Chondrocyte (in vitro differentiated cells): ENCODE measurements around the gene USP26. TPM values are rescaled to one million over a fixed set of nuclear protein-coding genes. Genes with fewer than 3 reads are reported as not detected.

Experiments used
- DNase-seq: peaks from one replicate; pipeline ENCODE4 v3.0.0; 2021; ENCODE audit warnings: mixed read lengths, low spot score
- H3K27ac Mint-ChIP-seq: one replicate; pipeline ENCODE4 v1.8.0; 2021; ENCODE audit warnings: mild to moderate bottlenecking, moderate library complexity, mixed read lengths; ENCODE audit not compliant: unreplicated experiment
- H3K27me3 Mint-ChIP-seq: 2 replicates; pipeline ENCODE4 v1.8.0; 2021; ENCODE audit warnings: low read depth, mixed read lengths
- H3K36me3 Mint-ChIP-seq: 2 replicates; pipeline ENCODE4 v1.8.0; 2021; ENCODE audit warnings: low read depth, mixed read lengths
- H3K4me1 Mint-ChIP-seq: 2 replicates; pipeline ENCODE4 v1.8.0; 2021; ENCODE audit warnings: low read depth, mild to moderate bottlenecking, mixed read lengths
- H3K4me3 Mint-ChIP-seq: one replicate; pipeline ENCODE4 v1.8.0; 2021; ENCODE audit warnings: mild to moderate bottlenecking, moderate library complexity, mixed read lengths; ENCODE audit not compliant: unreplicated experiment
- H3K9me3 Mint-ChIP-seq: 2 replicates; pipeline ENCODE4 v1.8.0; 2021; ENCODE audit warnings: low read depth, mixed read lengths
- total RNA-seq: library from RNA; stranded (reverse); gene quantifications from 3 replicates; pipeline ENCODE4 v1.2.1, GENCODE V29; 2021
- TF ChIP-seq, protein P1 (sequence below): fragments of 200-600 bp; sonication (generic); IDR thresholded peaks from 2 replicates; pipeline ENCODE4 v1.5.0; 2021; ENCODE audit warnings: antibody characterized with exemption, mild to moderate bottlenecking, moderate library complexity

The USP26 gene
- total RNA-seq, 1 donor from 2014 or later = 0.17 TPM

DNA sequence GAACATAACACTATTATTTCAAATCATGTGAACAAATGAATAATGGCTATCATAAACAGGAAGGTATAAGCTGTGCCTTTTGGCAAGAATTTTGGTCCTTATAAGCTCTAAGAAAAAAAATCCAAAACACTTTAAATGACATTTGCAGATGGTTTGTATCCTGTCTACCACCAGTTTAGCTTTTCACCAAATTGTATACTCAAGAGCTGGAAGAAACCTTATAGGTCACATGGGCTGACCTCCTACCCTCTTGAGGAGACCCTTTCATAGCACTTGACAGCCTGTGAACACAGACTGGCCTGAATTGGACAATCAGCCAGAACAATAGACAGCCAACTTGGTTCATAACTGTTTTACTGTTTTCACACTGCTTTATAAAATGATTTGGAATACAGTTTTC is 24.3 kb downstream of the USP26 start:
- DNase-seq = no peak
- TF ChIP-seq, protein P1, sequence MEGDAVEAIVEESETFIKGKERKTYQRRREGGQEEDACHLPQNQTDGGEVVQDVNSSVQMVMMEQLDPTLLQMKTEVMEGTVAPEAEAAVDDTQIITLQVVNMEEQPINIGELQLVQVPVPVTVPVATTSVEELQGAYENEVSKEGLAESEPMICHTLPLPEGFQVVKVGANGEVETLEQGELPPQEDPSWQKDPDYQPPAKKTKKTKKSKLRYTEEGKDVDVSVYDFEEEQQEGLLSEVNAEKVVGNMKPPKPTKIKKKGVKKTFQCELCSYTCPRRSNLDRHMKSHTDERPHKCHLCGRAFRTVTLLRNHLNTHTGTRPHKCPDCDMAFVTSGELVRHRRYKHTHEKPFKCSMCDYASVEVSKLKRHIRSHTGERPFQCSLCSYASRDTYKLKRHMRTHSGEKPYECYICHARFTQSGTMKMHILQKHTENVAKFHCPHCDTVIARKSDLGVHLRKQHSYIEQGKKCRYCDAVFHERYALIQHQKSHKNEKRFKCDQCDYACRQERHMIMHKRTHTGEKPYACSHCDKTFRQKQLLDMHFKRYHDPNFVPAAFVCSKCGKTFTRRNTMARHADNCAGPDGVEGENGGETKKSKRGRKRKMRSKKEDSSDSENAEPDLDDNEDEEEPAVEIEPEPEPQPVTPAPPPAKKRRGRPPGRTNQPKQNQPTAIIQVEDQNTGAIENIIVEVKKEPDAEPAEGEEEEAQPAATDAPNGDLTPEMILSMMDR = no peak
- Mint-ChIP-seq H3K4me3 (no peak overlapping the region), H3K9me3 (peaks cover 6% of the 10 kb centered on the region), H3K27ac (no peak overlapping the region), H3K27me3 (no peaks in the 10 kb centered on the region), H3K4me1 (peaks cover 2% of the 10 kb centered on the region), H3K36me3 (no peaks in the 10 kb centered on the region)

DNA sequence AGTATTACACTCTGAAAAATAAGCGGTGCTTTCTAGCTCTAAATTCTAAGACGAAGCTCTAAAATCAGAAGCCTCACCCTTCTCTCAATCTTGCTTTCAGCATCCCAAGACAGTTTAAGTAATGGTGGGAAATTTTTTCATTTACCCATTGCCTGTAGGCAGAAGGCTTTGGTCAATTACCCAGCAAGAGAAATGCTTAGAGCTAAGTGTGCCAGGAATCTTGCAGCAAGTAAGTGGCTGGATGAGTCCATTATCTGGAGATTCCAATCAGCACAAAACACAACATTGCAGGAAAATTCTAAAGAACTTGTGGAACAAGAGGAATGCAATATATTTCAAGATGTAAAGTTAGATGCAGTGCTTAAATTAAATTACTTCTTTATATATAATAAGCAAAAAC is 28.4 kb downstream of the USP26 start:
- no peaks in the 10 kb centered on the region for H3K36me3 Mint-ChIP-seq
- peaks cover 5% of the 10 kb centered on the region for H3K27me3 Mint-ChIP-seq
- no peak overlapping the region for H3K4me3 Mint-ChIP-seq
- TF ChIP-seq, protein P1 = no peak
- no peak for DNase-seq
- H3K27ac Mint-ChIP-seq = no peak overlapping the region
- H3K4me1 Mint-ChIP-seq = peaks cover 2% of the 10 kb centered on the region
- peaks cover 5% of the 10 kb centered on the region for H3K9me3 Mint-ChIP-seq

DNA sequence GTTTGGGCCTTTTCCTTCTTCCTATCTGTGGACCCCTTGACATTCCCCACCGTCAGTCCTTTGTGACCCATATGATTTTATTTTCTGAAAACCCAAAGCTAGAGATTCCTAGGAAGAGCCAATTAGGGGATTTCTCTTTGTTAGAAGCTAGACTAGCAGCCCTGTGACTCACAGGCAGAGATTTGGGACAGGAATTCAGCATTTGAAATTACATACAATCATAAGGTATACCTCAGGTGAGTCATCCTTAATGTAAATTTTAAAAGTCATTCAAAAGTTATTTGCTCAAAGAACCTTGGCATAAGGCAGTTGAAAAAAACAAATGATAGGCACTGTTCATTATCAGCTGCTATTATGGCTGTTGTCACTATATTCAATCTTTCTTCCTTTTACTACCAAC is 40.6 kb downstream of the USP26 start:
- Mint-ChIP-seq H3K4me3 (no peak overlapping the region), H3K4me1 (peaks cover 35% of the 10 kb centered on the region), H3K27ac (no peak overlapping the region), H3K27me3 (no peaks in the 10 kb centered on the region), H3K9me3 (peaks cover 3% of the 10 kb centered on the region), H3K36me3 (no peaks in the 10 kb centered on the region)
- TF ChIP-seq, protein P1 = no peak
- no peak for DNase-seq

DNA sequence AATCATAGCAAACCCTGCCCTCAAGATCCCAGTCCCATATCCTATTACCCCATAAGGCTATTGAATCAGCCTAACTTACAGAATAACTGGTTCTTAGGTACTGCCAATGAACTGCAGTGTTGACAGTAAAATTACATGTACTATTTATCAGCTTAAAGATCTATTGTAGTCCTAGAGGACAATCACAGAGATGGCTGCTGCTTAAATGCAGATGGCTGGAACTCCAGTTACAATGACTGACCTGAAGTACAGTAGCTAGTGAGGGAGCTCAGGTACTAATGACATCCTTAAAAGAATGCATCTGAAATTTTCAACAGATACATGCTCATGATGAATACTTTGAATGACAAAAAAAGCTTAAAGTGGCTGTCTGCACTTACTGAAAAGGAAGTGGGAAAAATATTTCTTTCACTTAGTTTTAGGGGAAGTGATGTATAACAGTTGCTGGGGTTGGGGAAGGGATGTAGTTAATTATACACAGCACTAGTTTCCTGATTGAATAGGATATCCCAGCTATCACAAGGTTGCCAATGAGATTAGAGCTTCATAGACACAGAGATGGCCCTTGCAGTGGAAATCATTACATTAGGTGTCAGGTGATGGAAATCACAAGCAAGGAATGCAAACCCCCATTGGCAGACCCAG is 42.0 kb downstream of the USP26 start:
- DNase-seq = no peak
- no peak overlapping the region for H3K27ac Mint-ChIP-seq
- TF ChIP-seq, protein P1 = no peak

DNA sequence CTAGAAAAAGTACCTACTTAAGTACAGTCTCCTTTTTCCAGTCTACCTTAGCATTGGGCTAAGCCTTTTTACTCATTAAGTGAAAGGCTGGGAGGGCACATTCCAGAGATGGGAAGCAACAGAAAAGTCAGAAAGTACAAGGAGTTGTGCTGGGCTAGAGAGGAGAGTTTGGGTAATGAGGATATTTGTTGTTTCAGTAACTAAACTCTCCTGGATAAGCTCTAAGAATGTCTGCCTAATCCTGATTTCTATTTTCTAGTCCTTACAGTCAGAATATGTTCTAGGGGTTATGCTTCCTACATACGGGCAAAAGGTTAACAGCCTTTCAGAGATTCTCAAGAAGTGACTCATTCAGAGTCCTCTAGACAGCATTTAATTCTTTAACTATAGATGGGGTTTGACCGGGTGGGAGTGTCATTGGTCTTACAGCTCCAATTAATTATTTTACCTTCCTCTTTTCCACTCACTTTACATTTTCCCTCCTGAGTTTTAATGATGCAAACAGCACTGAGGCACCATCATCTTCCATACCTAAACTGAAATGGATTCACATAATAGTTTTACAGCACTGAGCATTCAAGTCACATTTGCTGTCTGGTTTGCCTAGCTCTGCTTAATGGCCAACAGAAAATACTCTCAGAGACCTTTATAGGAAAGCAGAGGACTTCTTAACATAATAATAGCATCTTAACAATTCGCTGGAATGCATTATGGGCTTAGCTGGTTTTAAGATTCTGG is 42.9 kb downstream of the USP26 start:
- H3K4me1 Mint-ChIP-seq = peaks cover 35% of the 10 kb centered on the region
- no peak overlapping the region for H3K4me3 Mint-ChIP-seq
- H3K27me3 Mint-ChIP-seq = no peaks in the 10 kb centered on the region
- H3K9me3 Mint-ChIP-seq = peaks cover 3% of the 10 kb centered on the region
- TF ChIP-seq, protein P1 = no peak
- H3K36me3 Mint-ChIP-seq = no peaks in the 10 kb centered on the region
- no peak for DNase-seq
- peak overlapping the region; percentile 9 for H3K27ac Mint-ChIP-seq

More for the DNA sequence above, 42.0 kb downstream of the USP26 start:
- H3K9me3 Mint-ChIP-seq = peaks cover 3% of the 10 kb centered on the region
- H3K27me3 Mint-ChIP-seq = no peaks in the 10 kb centered on the region
- no peaks in the 10 kb centered on the region for H3K36me3 Mint-ChIP-seq
- H3K4me1 Mint-ChIP-seq = peaks cover 35% of the 10 kb centered on the region
- no peak overlapping the region for H3K4me3 Mint-ChIP-seq
